ENCODE measurements around the gene PISD.
"Not testable (repeated sequence)": the region's sequence is repeated elsewhere in the genome, so short reads cannot be mapped to it uniquely, and the experiment has no call there.

The PISD gene

DNA sequence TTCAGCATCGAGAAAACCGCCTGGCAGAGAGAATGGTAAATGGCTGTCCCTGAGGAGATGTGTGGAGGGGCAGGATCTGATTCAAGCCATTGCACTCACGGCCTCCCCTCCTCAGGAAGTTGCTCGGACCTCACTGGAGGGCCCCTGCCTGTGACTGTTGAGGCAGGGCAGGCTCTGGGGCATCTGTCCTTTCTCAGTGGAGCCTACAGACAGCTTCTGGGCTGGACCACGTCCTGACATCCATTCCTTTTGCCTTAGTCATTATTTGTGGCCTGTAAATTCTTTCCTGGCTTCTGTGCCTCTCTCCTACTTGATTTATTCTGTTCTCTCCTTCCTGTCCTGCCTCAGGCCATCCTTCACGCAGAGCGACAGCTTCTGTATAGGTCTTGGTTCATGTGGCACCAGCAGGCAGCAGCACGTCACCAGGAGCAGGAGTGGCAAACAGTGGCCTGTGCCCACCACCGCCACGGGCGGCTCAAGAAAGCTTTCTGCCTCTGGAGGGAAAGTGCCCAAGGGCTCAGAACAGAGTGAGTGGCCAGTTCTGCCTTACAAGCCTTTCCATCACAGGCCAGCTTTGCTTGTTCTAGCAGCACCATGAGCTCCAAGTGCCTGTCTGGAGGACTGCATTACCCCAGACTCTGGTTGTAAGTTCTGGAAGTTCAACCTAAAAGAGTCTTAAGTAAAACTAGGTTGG lies 59.6 kb downstream of the PISD start:
- Histone ChIP-seq H3K36me3 (ENCODE audit: control insufficient read depth in 2 of 2, insufficient read depth in 2 of 2, low read length in 2 of 2) (peaks cover 5 to 11% of the 10 kb centered on the region in 2 donors), H3K9ac (ENCODE audit: low read depth in 1 of 2, low read length in 2 of 2) (no peak overlapping the region), H3K27ac (ENCODE audit: low read depth in 2 of 2, low read length in 2 of 2) (no peak overlapping the region)

DNA sequence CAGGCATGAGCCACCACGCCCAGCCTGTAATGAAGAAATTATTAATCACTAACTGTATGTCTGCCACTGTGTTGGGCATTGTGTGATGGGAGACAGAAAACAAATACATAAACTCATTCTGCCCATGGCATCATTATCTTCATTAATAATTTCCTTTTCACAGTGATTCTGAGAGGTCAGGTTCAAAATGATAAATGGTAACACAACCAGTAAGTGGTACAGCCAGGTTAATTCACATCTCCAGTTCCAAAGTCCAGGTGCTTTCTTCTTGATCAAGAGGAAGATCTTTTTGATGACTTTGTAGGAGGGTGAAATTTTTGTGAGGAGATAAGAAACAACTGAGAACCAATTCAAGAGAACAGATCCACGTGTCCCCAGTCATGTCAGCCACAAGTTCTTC lies 66.7 kb downstream of the PISD start:
- Histone ChIP-seq H3K9ac (ENCODE audit: low read depth in 1 of 2, low read length in 2 of 2) (no peak overlapping the region), H3K4me3 (ENCODE audit: low read length in 2 of 2) (no peak overlapping the region)

More for the DNA sequence above, 59.6 kb downstream of the PISD start:
- H3K27me3 ChIP-seq (ENCODE audit: control insufficient read depth in 2 of 2, insufficient read depth in 2 of 2, low read length in 2 of 2): no peaks in the 10 kb centered on the region
- no peaks in the 10 kb centered on the region for H3K4me1 ChIP-seq (ENCODE audit: control insufficient read depth in 2 of 2, insufficient read depth in 2 of 2, low read length in 2 of 2)
- H3K4me3 ChIP-seq (ENCODE audit: low read length in 2 of 2): no peak overlapping the region
- no peaks in the 10 kb centered on the region for H3K9me3 ChIP-seq (ENCODE audit: control insufficient read depth in 2 of 2, low read length in 2 of 2)

DNA sequence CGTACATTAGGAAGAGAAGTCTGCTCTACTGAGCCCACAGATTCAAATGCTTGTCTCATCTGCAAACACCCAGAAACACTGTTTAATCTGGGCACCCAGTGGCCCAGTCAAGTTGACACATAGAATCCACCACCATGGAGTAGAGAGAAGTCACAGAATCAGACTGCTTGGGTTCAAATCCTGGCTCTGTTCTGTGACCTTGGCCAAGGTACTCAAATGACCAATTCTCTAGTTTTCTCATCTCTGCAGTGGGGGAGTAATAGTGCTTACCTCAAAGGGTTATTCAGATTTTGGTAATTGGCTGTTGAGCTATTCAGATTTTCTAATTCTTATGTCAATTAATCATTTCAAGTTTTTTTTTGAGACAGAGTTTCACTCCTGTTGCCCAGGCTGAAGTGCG lies 71.9 kb downstream of the PISD start:
- H3K36me3 ChIP-seq (ENCODE audit: control insufficient read depth in 2 of 2, insufficient read depth in 2 of 2, low read length in 2 of 2): peaks cover 6 to 20% of the 10 kb centered on the region in 2 donors
- not testable (repeated sequence) for H3K27me3 ChIP-seq (ENCODE audit: control insufficient read depth in 2 of 2, insufficient read depth in 2 of 2, low read length in 2 of 2); H3K4me3 ChIP-seq (ENCODE audit: low read length in 2 of 2); H3K27ac ChIP-seq (ENCODE audit: low read depth in 2 of 2, low read length in 2 of 2); H3K9ac ChIP-seq (ENCODE audit: low read depth in 1 of 2, low read length in 2 of 2); H3K9me3 ChIP-seq (ENCODE audit: control insufficient read depth in 2 of 2, low read length in 2 of 2); H3K4me1 ChIP-seq (ENCODE audit: control insufficient read depth in 2 of 2, insufficient read depth in 2 of 2, low read length in 2 of 2)

More for the DNA sequence above, 66.7 kb downstream of the PISD start:
- Histone ChIP-seq H3K27ac (ENCODE audit: low read depth in 2 of 2, low read length in 2 of 2) (no peak overlapping the region), H3K4me1 (ENCODE audit: control insufficient read depth in 2 of 2, insufficient read depth in 2 of 2, low read length in 2 of 2) (no peaks in the 10 kb centered on the region), H3K9me3 (ENCODE audit: control insufficient read depth in 2 of 2, low read length in 2 of 2) (no peaks in the 10 kb centered on the region), H3K36me3 (ENCODE audit: control insufficient read depth in 2 of 2, insufficient read depth in 2 of 2, low read length in 2 of 2) (no peaks in the 10 kb centered on the region), H3K27me3 (ENCODE audit: control insufficient read depth in 2 of 2, insufficient read depth in 2 of 2, low read length in 2 of 2) (no peaks in the 10 kb centered on the region)

GRCh38 chr22:31588970-31589675 lies 72.9 kb downstream of the PISD start:
- H3K27me3 ChIP-seq (ENCODE audit: control insufficient read depth in 2 of 2, insufficient read depth in 2 of 2, low read length in 2 of 2): no peaks in the 10 kb centered on the region
- H3K4me1 ChIP-seq (ENCODE audit: control insufficient read depth in 2 of 2, insufficient read depth in 2 of 2, low read length in 2 of 2): no peaks in the 10 kb centered on the region
- peak overlapping the region in 1 of 2 donors; percentile 27 for H3K27ac ChIP-seq (ENCODE audit: low read depth in 2 of 2, low read length in 2 of 2)
- H3K9ac ChIP-seq (ENCODE audit: low read depth in 1 of 2, low read length in 2 of 2): no peak overlapping the region
- H3K36me3 ChIP-seq (ENCODE audit: control insufficient read depth in 2 of 2, insufficient read depth in 2 of 2, low read length in 2 of 2): peaks cover 6 to 27% of the 10 kb centered on the region in 2 donors
- peak overlapping the region in 1 of 2 donors; percentile 41 for H3K4me3 ChIP-seq (ENCODE audit: low read length in 2 of 2)
- H3K9me3 ChIP-seq (ENCODE audit: control insufficient read depth in 2 of 2, low read length in 2 of 2): no peaks in the 10 kb centered on the region

- H3K4me3 ChIP-seq (ENCODE audit: low read length in 2 of 2): no peak overlapping the region
- H3K27ac ChIP-seq (ENCODE audit: low read depth in 2 of 2, low read length in 2 of 2): no peak overlapping the region
- H3K4me1 ChIP-seq (ENCODE audit: control insufficient read depth in 2 of 2, insufficient read depth in 2 of 2, low read length in 2 of 2): no peaks in the 10 kb centered on the region
- no peak overlapping the region for H3K9ac ChIP-seq (ENCODE audit: low read depth in 1 of 2, low read length in 2 of 2)
- H3K27me3 ChIP-seq (ENCODE audit: control insufficient read depth in 2 of 2, insufficient read depth in 2 of 2, low read length in 2 of 2): no peaks in the 10 kb centered on the region
- H3K9me3 ChIP-seq (ENCODE audit: control insufficient read depth in 2 of 2, low read length in 2 of 2): no peaks in the 10 kb centered on the region
- peaks cover 6 to 31% of the 10 kb centered on the region in 2 donors for H3K36me3 ChIP-seq (ENCODE audit: control insufficient read depth in 2 of 2, insufficient read depth in 2 of 2, low read length in 2 of 2)
Observed at GRCh38 chr22:31586137-31586920, 75.7 kb downstream of the PISD start.

DNA sequence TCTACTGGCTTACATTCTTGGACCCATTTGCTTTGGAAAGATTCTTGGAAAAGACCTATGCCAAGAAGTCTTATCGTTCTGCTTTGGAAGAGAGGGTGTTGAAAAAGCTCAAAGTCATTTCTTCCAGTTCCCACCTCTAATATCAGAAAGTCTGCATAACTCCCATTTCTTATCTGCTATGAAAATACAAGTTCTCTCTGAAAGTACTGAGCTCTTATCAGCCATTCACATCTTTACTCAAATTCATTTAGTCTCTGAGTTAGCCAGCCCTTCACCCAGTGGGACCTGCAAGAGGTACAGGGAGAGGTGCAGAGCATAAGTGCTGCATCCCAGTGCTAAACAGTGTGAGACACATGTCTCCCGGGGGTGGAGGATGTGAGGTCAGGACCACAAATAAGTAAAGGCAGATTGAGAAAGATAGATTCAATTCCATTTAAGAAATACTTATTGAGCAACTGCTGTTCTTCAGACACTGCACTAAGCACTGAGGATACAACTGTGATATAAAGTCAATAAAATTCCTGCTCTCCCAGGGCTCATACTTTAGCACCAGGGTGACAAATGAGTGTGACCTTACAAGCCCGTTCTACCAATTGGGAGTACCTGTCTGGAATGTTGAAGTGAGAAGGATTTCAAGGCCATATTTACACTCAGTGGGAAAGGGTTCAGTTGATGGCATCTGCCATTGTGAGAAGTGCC lies 76.7 kb downstream of the PISD start:
- Histone ChIP-seq H3K4me3 (ENCODE audit: low read length in 2 of 2) (no peak overlapping the region), H3K36me3 (ENCODE audit: control insufficient read depth in 2 of 2, insufficient read depth in 2 of 2, low read length in 2 of 2) (peaks cover 6 to 31% of the 10 kb centered on the region in 2 donors), H3K9ac (ENCODE audit: low read depth in 1 of 2, low read length in 2 of 2) (no peak overlapping the region), H3K4me1 (ENCODE audit: control insufficient read depth in 2 of 2, insufficient read depth in 2 of 2, low read length in 2 of 2) (no peaks in the 10 kb centered on the region), H3K27ac (ENCODE audit: low read depth in 2 of 2, low read length in 2 of 2) (no peak overlapping the region), H3K9me3 (ENCODE audit: control insufficient read depth in 2 of 2, low read length in 2 of 2) (no peaks in the 10 kb centered on the region), H3K27me3 (ENCODE audit: control insufficient read depth in 2 of 2, insufficient read depth in 2 of 2, low read length in 2 of 2) (no peaks in the 10 kb centered on the region)

DNA sequence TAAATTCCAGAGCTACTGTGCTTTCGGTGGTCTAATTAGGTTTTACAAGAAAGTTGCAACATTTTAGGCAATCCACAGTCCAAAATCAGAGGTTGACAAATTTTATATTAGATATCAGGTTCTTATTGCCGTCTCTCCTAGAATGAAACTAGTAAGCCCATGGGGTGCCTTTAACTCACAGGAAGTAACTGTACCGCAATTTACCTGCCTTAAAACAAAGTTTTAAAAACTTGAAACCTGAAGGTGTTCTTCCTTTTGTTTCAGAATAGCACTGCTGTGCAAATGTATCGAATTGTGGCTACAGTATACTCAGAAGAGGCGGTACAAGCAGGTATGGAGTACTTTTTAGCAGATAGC lies 77.2 kb downstream of the PISD start:
- H3K9me3 ChIP-seq (ENCODE audit: control insufficient read depth in 2 of 2, low read length in 2 of 2): no peaks in the 10 kb centered on the region
- peaks cover 6 to 31% of the 10 kb centered on the region in 2 donors for H3K36me3 ChIP-seq (ENCODE audit: control insufficient read depth in 2 of 2, insufficient read depth in 2 of 2, low read length in 2 of 2)
- no peak overlapping the region for H3K9ac ChIP-seq (ENCODE audit: low read depth in 1 of 2, low read length in 2 of 2)
- H3K4me3 ChIP-seq (ENCODE audit: low read length in 2 of 2): no peak overlapping the region
- no peak overlapping the region for H3K27ac ChIP-seq (ENCODE audit: low read depth in 2 of 2, low read length in 2 of 2)
- no peaks in the 10 kb centered on the region for H3K27me3 ChIP-seq (ENCODE audit: control insufficient read depth in 2 of 2, insufficient read depth in 2 of 2, low read length in 2 of 2)
- no peaks in the 10 kb centered on the region for H3K4me1 ChIP-seq (ENCODE audit: control insufficient read depth in 2 of 2, insufficient read depth in 2 of 2, low read length in 2 of 2)

GRCh38 chr22:31583861-31584485 lies 78.0 kb downstream of the PISD start:
- no peaks in the 10 kb centered on the region for H3K27me3 ChIP-seq (ENCODE audit: control insufficient read depth in 2 of 2, insufficient read depth in 2 of 2, low read length in 2 of 2)
- no peak overlapping the region for H3K4me3 ChIP-seq (ENCODE audit: low read length in 2 of 2)
- H3K27ac ChIP-seq (ENCODE audit: low read depth in 2 of 2, low read length in 2 of 2): no peak overlapping the region
- peaks cover 3 to 31% of the 10 kb centered on the region in 2 donors for H3K36me3 ChIP-seq (ENCODE audit: control insufficient read depth in 2 of 2, insufficient read depth in 2 of 2, low read length in 2 of 2)
- H3K9me3 ChIP-seq (ENCODE audit: control insufficient read depth in 2 of 2, low read length in 2 of 2): no peaks in the 10 kb centered on the region
- H3K9ac ChIP-seq (ENCODE audit: low read depth in 1 of 2, low read length in 2 of 2): no peak overlapping the region
- H3K4me1 ChIP-seq (ENCODE audit: control insufficient read depth in 2 of 2, insufficient read depth in 2 of 2, low read length in 2 of 2): no peaks in the 10 kb centered on the region

GRCh38 chr22:31579835-31580242 lies 82.2 kb downstream of the PISD start:
- Histone ChIP-seq H3K27ac (ENCODE audit: low read depth in 2 of 2, low read length in 2 of 2) (no peak overlapping the region), H3K4me1 (ENCODE audit: control insufficient read depth in 2 of 2, insufficient read depth in 2 of 2, low read length in 2 of 2) (no peaks in the 10 kb centered on the region), H3K4me3 (ENCODE audit: low read length in 2 of 2) (no peak overlapping the region), H3K36me3 (ENCODE audit: control insufficient read depth in 2 of 2, insufficient read depth in 2 of 2, low read length in 2 of 2) (peaks cover 11 to 34% of the 10 kb centered on the region in 2 donors), H3K9ac (ENCODE audit: low read depth in 1 of 2, low read length in 2 of 2) (no peak overlapping the region), H3K27me3 (ENCODE audit: control insufficient read depth in 2 of 2, insufficient read depth in 2 of 2, low read length in 2 of 2) (no peaks in the 10 kb centered on the region), H3K9me3 (ENCODE audit: control insufficient read depth in 2 of 2, low read length in 2 of 2) (no peaks in the 10 kb centered on the region)

Data from mucosa of rectum (tissue), 2 donors.